Measurements from ENCODE around the gene VPS37D.
"Not testable (repeated sequence)": the region's sequence is repeated elsewhere in the genome, so short reads cannot be mapped to it uniquely, and the experiment has no call there.

VPS37D gene

DNA sequence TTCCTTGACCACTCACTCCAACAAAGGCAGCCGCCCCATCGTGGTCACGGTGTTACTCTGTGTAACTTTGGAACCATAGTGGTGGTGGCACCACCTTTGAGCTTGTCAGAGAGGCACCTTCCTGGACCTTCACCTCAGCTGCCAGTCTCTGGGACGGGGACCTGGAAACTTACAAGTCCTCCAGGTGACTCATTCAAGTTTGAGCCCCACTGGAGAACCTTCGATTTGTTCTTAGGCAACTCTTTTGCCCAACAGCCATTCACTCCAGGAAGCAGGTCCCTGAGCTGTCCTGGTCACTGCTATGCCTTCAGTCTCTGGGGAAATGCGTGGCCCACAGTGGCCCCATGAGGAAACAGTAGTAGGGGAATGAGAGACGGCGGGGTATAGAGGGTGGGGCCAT, 34.6 kb downstream of the VPS37D start:
- Mint-ChIP-seq H3K4me3 (no peak overlapping the region), H3K36me3 (peaks cover 33 to 58% of the 10 kb centered on the region in 2 donors), H3K9me3 (no peaks in the 10 kb centered on the region), H3K27ac (no peak overlapping the region), H3K27me3 (peaks cover 19 to 36% of the 10 kb centered on the region in 2 donors), H3K4me1 (peaks cover 23% of the 10 kb centered on the region in 2 donors)
- ATAC-seq (replicated peaks) (no peak), DNase-seq (no peak)

DNA sequence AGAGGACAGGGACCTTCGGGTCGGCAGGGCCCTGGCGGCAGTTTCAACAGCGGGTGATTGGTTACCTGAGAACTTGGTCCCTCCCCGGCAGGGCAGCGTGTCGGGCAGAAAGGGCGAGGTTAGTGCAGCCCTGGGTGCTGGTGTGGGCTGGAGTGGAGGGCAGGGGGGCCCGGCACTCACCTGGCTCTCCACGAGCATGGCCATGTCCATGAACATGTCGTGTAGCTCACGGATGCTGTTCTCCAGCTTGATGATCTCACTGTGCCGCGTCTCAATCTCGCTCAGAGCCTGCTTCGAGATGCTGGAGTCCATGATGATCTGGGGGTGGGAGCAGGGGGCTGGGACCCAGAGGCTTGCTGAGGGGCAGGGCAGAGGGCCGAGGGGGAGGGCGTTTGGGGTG, 35.0 kb downstream of the VPS37D start:
- Mint-ChIP-seq H3K4me3 (no peak overlapping the region), H3K4me1 (peaks cover 25 to 26% of the 10 kb centered on the region in 2 donors), H3K9me3 (no peaks in the 10 kb centered on the region), H3K27me3 (peaks cover 19 to 36% of the 10 kb centered on the region in 2 donors), H3K27ac (no peak overlapping the region), H3K36me3 (peaks cover 31 to 54% of the 10 kb centered on the region in 2 donors)
- DNase-seq (no peak), ATAC-seq (replicated peaks) (no peak)

DNA sequence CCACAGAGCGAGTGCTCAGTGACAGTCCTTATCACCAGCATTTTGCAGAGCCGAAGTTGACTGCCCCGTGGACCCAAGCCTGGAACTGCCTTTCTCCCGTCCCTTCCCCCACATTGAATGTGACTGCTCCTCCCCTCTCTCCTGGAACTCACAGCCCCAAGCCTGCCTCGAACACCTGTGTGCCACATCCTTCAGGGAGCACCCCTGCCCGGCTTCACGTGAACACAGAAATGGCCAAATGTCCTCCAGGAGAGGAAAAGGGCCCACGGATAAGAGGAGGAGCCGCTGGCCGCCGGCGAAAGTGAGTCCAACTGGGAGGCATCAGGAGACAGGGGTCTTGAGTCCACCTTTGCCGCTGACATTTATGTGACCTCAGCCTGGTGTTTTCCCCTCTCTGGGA, 35.6 kb downstream of the VPS37D start:
- H3K27me3 Mint-ChIP-seq = peaks cover 19 to 36% of the 10 kb centered on the region in 2 donors
- ATAC-seq (replicated peaks) (no peak), DNase-seq (no peak)
- H3K27ac Mint-ChIP-seq = no peak overlapping the region
- H3K4me3 Mint-ChIP-seq = peak overlapping the region; percentile 39 to 57
- H3K9me3 Mint-ChIP-seq = no peaks in the 10 kb centered on the region
- H3K36me3 Mint-ChIP-seq = peaks cover 32 to 50% of the 10 kb centered on the region in 2 donors
- peaks cover 25 to 26% of the 10 kb centered on the region in 2 donors for H3K4me1 Mint-ChIP-seq

DNA sequence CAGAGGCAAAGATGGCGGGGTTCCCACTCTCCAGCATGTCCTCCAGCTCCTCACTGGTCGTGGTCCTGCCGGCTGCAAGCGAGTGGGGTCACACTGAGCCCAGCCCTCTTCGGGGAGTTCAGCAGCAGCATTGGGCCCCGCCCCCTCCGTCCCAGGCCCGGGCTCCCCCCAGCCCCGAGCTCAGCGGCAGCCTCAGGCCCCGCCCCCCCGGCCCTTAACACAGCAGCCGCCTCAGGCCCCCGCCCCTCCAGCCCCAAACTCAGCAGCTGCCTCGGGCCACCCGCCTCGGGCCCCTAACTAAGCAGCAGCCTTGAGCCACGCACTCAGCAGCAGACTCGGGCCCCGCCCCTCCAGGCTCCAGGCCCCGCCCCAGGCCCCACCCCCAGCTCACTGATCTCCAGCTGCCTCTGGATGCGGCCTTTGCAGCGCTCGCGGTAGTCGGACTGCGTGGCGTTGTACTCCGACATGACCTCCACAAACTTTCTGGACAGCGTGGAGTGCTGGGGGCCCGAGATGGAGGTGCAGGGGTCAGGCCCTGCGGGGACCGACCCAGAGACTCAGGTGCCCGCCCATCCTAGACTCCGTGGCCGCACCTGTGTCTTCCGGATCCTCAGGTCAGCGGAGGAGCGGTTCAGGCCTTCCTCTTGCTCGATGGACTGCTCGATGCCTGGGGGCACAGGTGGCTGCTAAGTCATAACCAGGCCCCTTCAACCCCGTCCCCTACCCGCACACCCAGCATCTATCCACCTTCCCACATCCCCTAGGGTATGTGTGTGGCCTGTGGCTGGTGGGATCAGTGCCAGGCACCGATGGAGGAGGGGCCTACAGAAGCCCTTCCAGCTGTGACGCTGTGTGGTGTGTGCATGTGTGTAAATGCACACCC, 36.4 kb downstream of the VPS37D start:
- H3K27me3 Mint-ChIP-seq = peaks cover 19 to 36% of the 10 kb centered on the region in 2 donors
- DNase-seq (no peak), ATAC-seq (replicated peaks) (peak; percentile 68 to 75)
- no peak overlapping the region for H3K27ac Mint-ChIP-seq
- peak overlapping the region; percentile 39 to 57 for H3K4me3 Mint-ChIP-seq
- H3K9me3 Mint-ChIP-seq = no peaks in the 10 kb centered on the region
- peaks cover 25 to 26% of the 10 kb centered on the region in 2 donors for H3K4me1 Mint-ChIP-seq
- H3K36me3 Mint-ChIP-seq = peaks cover 25 to 47% of the 10 kb centered on the region in 2 donors

DNA sequence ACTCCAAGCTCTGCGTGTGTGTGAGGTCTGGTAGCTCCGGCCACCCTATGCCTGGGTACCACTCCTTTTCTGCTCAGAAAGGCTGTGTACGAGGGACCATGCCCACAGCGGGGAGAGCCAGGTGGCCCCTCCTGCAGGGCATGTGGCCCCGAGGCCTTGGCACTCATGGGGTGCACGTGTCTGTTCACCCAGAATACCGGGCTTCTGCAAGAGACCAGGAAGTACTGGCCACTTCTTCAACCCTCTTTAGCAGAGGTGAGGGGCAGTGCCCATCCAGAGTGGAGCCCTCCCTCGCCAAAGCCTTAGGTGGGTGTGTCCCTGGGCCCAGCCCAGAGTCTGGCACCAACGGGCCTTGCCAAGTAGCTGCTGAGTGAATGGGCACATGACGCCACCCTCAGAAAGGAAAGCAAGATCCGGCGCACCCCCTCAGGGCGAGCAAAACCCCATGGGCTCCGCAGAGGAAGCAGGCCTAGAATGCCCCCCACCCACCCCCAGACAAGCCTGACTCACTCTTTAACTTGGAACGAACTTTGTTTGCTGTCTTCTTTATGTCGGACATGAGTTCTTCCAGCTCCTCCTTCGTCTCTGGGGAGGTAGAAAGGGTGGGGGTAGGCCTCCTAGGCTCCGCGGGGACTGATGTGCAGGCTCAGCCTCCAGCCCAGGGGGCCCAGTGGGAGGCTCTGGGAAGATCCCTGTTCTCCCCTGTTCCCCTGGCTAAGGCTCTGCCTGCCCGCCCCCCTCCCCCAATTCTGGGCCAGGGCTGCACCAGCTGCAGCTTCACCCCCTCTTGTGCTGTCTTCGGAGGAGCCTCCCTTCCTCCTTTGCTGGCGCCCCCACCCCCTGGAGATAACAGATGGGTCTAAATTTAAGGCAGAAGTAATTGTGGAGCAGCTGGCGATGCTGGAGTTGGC, 37.3 kb downstream of the VPS37D start:
- Mint-ChIP-seq H3K4me3 (no peak overlapping the region), H3K36me3 (peaks cover 17 to 38% of the 10 kb centered on the region in 2 donors), H3K27ac (no peak overlapping the region), H3K9me3 (no peaks in the 10 kb centered on the region), H3K27me3 (peaks cover 19 to 36% of the 10 kb centered on the region in 2 donors), H3K4me1 (peaks cover 25 to 26% of the 10 kb centered on the region in 2 donors)
- DNase-seq (no peak), ATAC-seq (replicated peaks) (no peak)

DNA sequence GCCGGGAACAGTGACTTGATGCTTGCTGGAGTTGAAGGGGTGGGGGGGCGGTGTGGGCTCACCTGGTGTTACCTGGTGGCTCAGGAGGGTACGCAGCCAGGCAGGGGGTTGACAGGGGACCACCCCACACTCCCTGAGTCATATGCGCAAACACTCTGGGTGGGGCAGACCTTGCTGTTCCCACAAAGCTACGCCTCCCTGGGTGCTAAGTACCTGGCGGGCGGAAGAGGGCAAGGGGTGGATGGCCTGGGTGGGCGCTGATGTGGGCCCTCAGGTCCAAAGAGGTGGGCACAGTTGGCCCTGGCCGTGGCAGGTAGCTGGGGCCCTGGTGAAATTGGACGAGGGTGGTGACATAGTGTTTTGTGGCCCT, 37.9 kb downstream of the VPS37D start:
- no peak overlapping the region for H3K4me3 Mint-ChIP-seq
- H3K27ac Mint-ChIP-seq = no peak overlapping the region
- H3K27me3 Mint-ChIP-seq = peaks cover 19 to 38% of the 10 kb centered on the region in 2 donors
- peaks cover 25 to 26% of the 10 kb centered on the region in 2 donors for H3K4me1 Mint-ChIP-seq
- H3K9me3 Mint-ChIP-seq = no peaks in the 10 kb centered on the region
- DNase-seq (no peak), ATAC-seq (replicated peaks) (no peak)
- H3K36me3 Mint-ChIP-seq = peaks cover 13 to 32% of the 10 kb centered on the region in 2 donors

DNA sequence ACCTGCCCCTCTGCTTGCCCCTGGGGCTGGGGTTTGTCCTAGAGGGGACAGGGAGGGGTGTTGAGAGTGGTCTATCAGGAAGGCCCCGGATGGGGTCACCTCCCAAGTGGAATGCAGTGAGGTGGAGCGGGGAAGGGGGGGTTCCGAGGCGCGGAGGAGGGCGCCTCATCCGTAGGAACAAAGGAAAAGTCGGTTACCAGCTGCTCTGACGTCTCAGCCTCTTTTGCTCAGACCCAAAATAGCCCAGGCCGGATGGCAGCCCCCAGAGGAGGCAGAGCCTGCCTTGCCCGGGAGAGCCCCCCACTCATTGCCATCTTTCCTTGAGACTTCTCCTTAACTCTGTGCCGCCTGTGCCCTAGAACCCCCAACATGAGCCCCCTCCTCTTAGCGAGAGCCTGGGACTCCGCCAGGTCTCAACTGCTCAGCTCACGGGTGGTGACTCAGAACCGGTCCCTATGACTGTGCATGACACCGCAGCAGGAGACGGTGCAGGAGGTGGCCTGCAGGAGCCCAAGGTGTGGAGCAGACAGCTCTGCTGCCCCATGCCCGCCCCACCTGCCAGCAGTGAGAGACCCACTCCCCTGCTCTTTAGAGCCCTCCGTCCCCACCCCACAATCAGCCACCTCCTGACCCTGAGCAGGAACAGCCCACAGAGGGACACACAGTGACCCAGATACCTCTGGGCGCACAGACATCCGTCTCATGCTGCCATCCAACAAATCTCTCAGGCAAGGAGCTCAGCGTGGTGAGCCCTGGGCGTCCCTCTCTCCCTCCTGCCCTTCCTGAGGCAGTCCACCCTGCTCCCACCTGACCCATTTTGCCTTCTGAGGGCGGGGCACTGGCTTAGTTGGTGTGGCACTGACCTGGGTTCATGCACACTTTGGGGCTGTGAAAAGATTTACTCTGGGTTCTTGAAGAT, 38.8 kb downstream of the VPS37D start:
- Mint-ChIP-seq H3K36me3 (peaks cover 14 to 24% of the 10 kb centered on the region in 2 donors), H3K27me3 (peaks cover 19 to 42% of the 10 kb centered on the region in 2 donors), H3K4me1 (peaks cover 25 to 26% of the 10 kb centered on the region in 2 donors), H3K4me3 (no peak overlapping the region), H3K27ac (peak overlapping the region; percentile 70), H3K9me3 (no peaks in the 10 kb centered on the region)
- DNase-seq (no peak), ATAC-seq (replicated peaks) (peak; percentile 49 to 74)

DNA sequence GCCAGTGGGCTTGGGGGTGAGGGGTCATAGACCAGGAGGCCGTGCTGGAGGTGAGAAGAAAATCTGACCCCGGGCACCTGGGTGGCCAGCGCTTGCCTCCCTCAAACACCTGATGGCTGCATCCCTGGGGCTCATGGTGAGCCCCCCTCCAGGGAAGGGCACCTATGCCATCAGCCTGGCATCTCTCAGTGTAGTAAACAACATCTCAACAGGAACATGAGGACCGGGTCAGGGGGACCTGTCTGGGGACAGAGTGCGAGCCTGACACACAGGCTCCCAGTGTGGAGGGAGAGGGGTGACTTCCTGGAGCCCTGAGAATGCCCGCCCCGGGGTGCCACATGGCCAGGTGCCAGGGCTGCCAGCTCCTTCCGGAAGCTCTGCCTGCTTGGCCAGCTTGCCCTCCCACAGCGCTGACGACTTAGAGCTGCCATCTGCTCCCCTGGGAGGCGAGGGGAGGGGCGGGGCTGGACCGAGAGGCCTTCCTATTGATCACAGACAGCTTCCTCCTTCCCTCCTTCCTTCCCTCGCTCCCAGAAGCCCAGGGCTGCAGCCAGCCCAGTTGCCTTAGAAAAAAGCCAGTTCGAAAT, 39.5 kb downstream of the VPS37D start:
- Mint-ChIP-seq H3K27ac (peak overlapping the region; percentile 70), H3K9me3 (no peaks in the 10 kb centered on the region), H3K4me1 (peaks cover 25 to 26% of the 10 kb centered on the region in 2 donors), H3K4me3 (peak overlapping the region in 1 of 2 donors; percentile 39), H3K27me3 (peaks cover 19 to 41% of the 10 kb centered on the region in 2 donors), H3K36me3 (peaks cover 6 to 17% of the 10 kb centered on the region in 2 donors)
- DNase-seq (peak; percentile 47), ATAC-seq (replicated peaks) (peak; percentile 50 to 56)

DNA sequence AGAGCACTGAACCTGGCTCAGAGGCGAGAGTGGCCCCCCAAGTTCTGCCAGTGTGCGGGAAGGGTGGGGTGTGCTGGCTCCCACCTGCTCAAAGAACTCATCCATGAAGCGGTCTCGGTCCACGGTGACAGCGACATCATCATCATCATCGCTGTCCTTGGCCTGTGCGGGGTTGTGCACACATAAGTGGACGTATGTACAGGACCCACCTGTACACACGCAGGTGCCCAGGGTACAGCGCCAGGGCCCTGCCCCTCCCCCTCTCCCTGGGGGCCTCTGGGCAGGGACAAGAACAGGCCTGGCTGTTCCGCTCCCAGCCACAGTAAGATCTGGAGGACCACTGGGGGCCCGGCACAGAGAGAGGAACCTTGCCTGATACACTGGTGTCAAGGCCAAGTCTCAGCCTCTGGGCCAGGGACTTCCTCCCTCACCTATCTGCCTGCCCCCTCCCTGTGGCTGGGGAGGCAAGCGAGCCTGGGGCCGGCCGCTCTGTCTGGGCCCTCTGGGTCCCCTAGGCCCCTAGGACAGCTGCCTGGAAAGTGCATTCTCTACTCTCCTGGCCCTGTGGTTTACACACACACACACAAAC, 41.4 kb downstream of the VPS37D start:
- Mint-ChIP-seq H3K27me3 (peaks cover 33 to 48% of the 10 kb centered on the region in 2 donors), H3K9me3 (no peaks in the 10 kb centered on the region), H3K4me3 (no peak overlapping the region), H3K4me1 (peaks cover 19% of the 10 kb centered on the region in 2 donors), H3K36me3 (peaks cover 6 to 7% of the 10 kb centered on the region in 2 donors), H3K27ac (no peak overlapping the region)
- no peak for DNase-seq
- no peak for ATAC-seq (replicated peaks)

DNA sequence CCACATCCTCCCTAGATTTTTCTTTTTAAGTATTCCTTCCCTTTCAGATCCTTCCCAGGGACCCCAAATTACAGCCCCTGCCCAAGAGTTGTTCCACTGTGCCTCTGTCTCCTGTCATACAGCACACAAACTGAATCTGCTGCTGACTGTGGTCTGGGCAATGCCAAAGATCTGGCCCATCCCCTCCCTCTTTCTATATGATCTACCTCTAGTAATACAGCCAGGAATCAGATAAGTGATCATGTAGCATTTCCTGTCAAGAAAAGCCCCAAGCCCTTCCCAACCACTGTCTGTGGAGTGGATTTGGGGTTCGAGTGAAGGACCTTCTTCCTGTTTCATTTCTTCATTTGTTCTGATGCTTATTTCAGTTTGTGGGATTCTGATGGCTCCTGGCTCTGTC, 45.1 kb downstream of the VPS37D start:
- peaks cover 17 to 24% of the 10 kb centered on the region in 2 donors for H3K4me1 Mint-ChIP-seq
- no peak for ATAC-seq (replicated peaks)
- peaks cover 49 to 57% of the 10 kb centered on the region in 2 donors for H3K27me3 Mint-ChIP-seq
- no peak overlapping the region for H3K4me3 Mint-ChIP-seq
- H3K36me3 Mint-ChIP-seq = peaks cover 3 to 6% of the 10 kb centered on the region in 2 donors
- no peaks in the 10 kb centered on the region for H3K9me3 Mint-ChIP-seq
- no peak overlapping the region for H3K27ac Mint-ChIP-seq
- DNase-seq = no peak

DNA sequence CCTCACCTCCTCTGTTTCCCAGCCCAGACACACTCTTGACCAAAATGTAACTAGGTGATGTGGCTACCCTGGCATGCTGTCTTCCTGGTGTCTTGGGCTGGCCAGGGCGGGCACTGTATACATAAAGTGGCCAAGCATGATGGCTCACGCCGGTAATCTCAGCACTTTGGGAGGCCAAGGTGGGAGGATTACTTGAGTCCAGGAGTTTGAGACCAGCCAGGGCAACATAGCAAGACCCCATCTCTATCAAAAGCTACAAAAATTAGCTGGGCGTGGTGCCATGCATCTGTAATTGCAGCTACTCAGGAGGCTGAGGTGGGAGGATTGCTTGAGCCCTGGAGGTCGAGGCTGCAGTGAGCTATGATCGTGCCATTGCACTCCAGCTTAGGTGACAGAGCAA, 45.7 kb downstream of the VPS37D start:
- Mint-ChIP-seq H3K4me1 (peaks cover 23 to 30% of the 10 kb centered on the region in 2 donors), H3K27me3 (peaks cover 53 to 57% of the 10 kb centered on the region in 2 donors)
- not testable (repeated sequence) for H3K27ac Mint-ChIP-seq; DNase-seq; H3K4me3 Mint-ChIP-seq; ATAC-seq (replicated peaks); H3K9me3 Mint-ChIP-seq; H3K36me3 Mint-ChIP-seq

DNA sequence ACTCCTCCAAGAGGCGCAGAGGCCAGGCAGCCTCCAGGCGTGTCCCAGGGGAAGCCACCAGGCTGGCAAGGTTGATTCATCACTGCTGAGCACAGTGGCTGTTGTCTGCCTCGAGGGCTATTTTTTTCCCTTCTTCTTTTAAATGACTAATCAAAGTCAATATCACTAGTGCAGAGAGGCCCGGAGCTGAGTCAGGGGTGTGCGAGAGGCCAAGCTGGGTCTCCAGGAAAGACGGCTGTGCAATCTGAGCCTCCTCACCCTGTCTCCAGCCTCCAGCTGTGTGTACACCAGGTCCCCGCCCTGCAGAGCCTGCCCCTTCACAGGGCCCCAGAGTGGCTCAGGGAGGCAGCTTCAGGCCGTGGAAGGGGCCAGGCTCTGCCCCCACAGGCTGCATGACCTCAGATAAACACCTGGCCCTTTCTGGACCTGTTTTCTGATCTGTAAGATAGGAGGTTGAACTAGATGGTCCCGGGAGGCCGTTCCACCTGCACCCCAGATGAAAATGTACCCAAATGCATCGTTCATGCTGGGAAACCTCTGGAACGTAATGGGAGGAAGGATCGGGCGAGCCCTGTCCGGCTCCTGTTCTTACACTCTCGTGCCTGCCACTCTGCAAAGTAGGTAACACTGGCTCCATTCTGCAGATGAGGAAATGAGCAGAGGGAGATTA, 48.2 kb downstream of the VPS37D start:
- H3K4me3 Mint-ChIP-seq = no peak overlapping the region
- peaks cover 25 to 35% of the 10 kb centered on the region in 2 donors for H3K4me1 Mint-ChIP-seq
- peaks cover 59 to 62% of the 10 kb centered on the region in 2 donors for H3K27me3 Mint-ChIP-seq
- DNase-seq (peak; percentile 53), ATAC-seq (replicated peaks) (peak; percentile 64 to 69)
- no peak overlapping the region for H3K27ac Mint-ChIP-seq
- peaks cover 0 to 5% of the 10 kb centered on the region in 2 donors for H3K36me3 Mint-ChIP-seq
- H3K9me3 Mint-ChIP-seq = no peaks in the 10 kb centered on the region

Data from stimulated activated naive B cell treated with anti-CD40 and anti-IgM and Interleukin-4, amounts not matched to agents 10 μg/mL and 1 μg/mL and 100 μg/mL, for 72 hours (primary cell).